PC-9 (cell line): ENCODE results near the gene HOXC6.
"Not testable (repeated sequence)": the region's sequence is repeated elsewhere in the genome, so short reads cannot be mapped to it uniquely, and the experiment has no call there.

Source experiments
- EZH2 ChIP-seq: fragments of 200-600 bp; sonication (generic); IDR thresholded peaks from 2 replicates; pipeline ENCODE4 v1.8.0; 2017; ENCODE audit warnings: antibody characterized with exemption, low read depth
- TF ChIP-seq, protein P1 (sequence below): fragments of 200-600 bp; sonication (generic); conservative IDR thresholded peaks from 2 replicates; pipeline ENCODE4 v1.6.1; 2017; ENCODE audit warnings: mixed run types, antibody characterized with exemption, mild to moderate bottlenecking, moderate library complexity

DNA sequence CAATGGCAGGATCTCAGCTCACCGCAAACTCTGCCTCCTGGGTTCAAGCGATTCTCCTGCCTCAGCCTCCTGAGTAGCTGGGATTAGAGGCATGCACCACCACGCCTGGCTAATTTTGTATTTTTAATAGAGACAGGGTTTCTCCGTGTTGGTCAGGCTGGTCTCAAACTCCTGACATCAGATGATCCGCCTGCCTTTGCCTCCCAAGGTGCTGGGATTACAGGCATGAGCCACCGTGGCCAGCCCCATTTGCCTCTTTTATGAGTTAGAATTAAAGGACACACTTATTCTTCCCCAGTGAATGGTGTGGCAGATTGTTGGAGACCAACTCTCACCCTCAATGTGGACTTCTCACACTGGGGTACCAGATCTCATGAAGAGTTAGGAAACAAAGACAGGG is 13.8 kb downstream of the HOXC6 start:
- TF ChIP-seq, protein P1, sequence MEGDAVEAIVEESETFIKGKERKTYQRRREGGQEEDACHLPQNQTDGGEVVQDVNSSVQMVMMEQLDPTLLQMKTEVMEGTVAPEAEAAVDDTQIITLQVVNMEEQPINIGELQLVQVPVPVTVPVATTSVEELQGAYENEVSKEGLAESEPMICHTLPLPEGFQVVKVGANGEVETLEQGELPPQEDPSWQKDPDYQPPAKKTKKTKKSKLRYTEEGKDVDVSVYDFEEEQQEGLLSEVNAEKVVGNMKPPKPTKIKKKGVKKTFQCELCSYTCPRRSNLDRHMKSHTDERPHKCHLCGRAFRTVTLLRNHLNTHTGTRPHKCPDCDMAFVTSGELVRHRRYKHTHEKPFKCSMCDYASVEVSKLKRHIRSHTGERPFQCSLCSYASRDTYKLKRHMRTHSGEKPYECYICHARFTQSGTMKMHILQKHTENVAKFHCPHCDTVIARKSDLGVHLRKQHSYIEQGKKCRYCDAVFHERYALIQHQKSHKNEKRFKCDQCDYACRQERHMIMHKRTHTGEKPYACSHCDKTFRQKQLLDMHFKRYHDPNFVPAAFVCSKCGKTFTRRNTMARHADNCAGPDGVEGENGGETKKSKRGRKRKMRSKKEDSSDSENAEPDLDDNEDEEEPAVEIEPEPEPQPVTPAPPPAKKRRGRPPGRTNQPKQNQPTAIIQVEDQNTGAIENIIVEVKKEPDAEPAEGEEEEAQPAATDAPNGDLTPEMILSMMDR, result not testable (repeated sequence)
- TF ChIP-seq EZH2, result not testable (repeated sequence)
